ENCODE measurements around the gene CASKIN1.

Gene CASKIN1

GRCh38 chr16:2229632-2230250 is 33.3 kb upstream of the CASKIN1 start:
- no peak overlapping the region for H3K4me3 ChIP-seq (ENCODE audit: low read depth, low read length)
- H3K27me3 ChIP-seq (ENCODE audit: insufficient read depth, low read depth, severe bottlenecking), result no peaks in the 10 kb centered on the region
- no peak for DNase-seq
- TF ChIP-seq CTCF (IDR thresholded peaks at IDR 0.05; ENCODE audit: low read depth, low read length), result no peak
- H3K9me3 ChIP-seq (ENCODE audit: severe bottlenecking), result no peaks in the 10 kb centered on the region
- no peak overlapping the region for H3K27ac ChIP-seq
- peaks cover 88% of the 10 kb centered on the region for H3K36me3 ChIP-seq

GRCh38 chr16:2229091-2229490 is 32.7 kb upstream of the CASKIN1 start:
- Histone ChIP-seq H3K27me3 (ENCODE audit: insufficient read depth, low read depth, severe bottlenecking) (no peaks in the 10 kb centered on the region), H3K4me3 (ENCODE audit: low read depth, low read length) (no peak overlapping the region), H3K27ac (no peak overlapping the region), H3K9me3 (ENCODE audit: severe bottlenecking) (no peaks in the 10 kb centered on the region), H3K36me3 (peaks cover 90% of the 10 kb centered on the region)
- no peak for DNase-seq
- TF ChIP-seq CTCF (IDR thresholded peaks at IDR 0.05; ENCODE audit: low read depth, low read length), result no peak

- Histone ChIP-seq H3K36me3 (peaks cover 87% of the 10 kb centered on the region), H3K27ac (no peak overlapping the region), H3K4me3 (ENCODE audit: low read depth, low read length) (no peak overlapping the region), H3K27me3 (ENCODE audit: insufficient read depth, low read depth, severe bottlenecking) (no peaks in the 10 kb centered on the region), H3K9me3 (ENCODE audit: severe bottlenecking) (no peaks in the 10 kb centered on the region)
- no peak for TF ChIP-seq CTCF (IDR thresholded peaks at IDR 0.05; ENCODE audit: low read depth, low read length)
- no peak for DNase-seq
Observed at GRCh38 chr16:2228161-2228824, 31.9 kb upstream of the CASKIN1 start.

GRCh38 chr16:2226918-2227317 is 30.5 kb upstream of the CASKIN1 start:
- no peak overlapping the region for H3K4me3 ChIP-seq (ENCODE audit: low read depth, low read length)
- peaks cover 73% of the 10 kb centered on the region for H3K36me3 ChIP-seq
- no peaks in the 10 kb centered on the region for H3K9me3 ChIP-seq (ENCODE audit: severe bottlenecking)
- no peak for TF ChIP-seq CTCF (IDR thresholded peaks at IDR 0.05; ENCODE audit: low read depth, low read length)
- no peak overlapping the region for H3K27ac ChIP-seq
- no peaks in the 10 kb centered on the region for H3K27me3 ChIP-seq (ENCODE audit: insufficient read depth, low read depth, severe bottlenecking)
- DNase-seq, result no peak

- Histone ChIP-seq H3K27ac (no peak overlapping the region), H3K9me3 (ENCODE audit: severe bottlenecking) (no peaks in the 10 kb centered on the region), H3K27me3 (ENCODE audit: insufficient read depth, low read depth, severe bottlenecking) (no peaks in the 10 kb centered on the region), H3K36me3 (peaks cover 67% of the 10 kb centered on the region), H3K4me3 (ENCODE audit: low read depth, low read length) (no peak overlapping the region)
- DNase-seq, result no peak
- no peak for TF ChIP-seq CTCF (IDR thresholded peaks at IDR 0.05; ENCODE audit: low read depth, low read length)
Observed at GRCh38 chr16:2226245-2226793, 29.9 kb upstream of the CASKIN1 start.
